ENCODE data around the gene CDK17.

DNA sequence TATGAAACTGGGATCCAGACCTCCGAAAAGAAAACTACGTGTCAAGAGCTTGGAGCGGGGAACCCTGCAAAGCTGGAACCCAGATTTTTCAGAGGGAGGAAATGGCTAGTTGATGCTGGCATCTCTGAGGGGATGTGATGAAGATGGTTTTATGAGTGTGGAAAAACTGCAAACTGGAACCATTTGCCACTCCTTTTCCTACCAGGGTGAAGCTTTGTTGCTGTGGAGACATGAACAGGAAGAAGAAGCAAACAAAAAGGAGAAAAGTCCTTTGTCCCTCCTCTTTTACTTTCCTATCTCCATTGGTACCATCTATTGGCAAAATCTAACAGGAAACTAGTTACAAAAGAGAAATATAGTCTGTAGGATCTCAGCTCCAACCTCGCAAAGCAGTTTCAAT is 39.2 kb downstream of the CDK17 start:
- TF ChIP-seq, protein P1, sequence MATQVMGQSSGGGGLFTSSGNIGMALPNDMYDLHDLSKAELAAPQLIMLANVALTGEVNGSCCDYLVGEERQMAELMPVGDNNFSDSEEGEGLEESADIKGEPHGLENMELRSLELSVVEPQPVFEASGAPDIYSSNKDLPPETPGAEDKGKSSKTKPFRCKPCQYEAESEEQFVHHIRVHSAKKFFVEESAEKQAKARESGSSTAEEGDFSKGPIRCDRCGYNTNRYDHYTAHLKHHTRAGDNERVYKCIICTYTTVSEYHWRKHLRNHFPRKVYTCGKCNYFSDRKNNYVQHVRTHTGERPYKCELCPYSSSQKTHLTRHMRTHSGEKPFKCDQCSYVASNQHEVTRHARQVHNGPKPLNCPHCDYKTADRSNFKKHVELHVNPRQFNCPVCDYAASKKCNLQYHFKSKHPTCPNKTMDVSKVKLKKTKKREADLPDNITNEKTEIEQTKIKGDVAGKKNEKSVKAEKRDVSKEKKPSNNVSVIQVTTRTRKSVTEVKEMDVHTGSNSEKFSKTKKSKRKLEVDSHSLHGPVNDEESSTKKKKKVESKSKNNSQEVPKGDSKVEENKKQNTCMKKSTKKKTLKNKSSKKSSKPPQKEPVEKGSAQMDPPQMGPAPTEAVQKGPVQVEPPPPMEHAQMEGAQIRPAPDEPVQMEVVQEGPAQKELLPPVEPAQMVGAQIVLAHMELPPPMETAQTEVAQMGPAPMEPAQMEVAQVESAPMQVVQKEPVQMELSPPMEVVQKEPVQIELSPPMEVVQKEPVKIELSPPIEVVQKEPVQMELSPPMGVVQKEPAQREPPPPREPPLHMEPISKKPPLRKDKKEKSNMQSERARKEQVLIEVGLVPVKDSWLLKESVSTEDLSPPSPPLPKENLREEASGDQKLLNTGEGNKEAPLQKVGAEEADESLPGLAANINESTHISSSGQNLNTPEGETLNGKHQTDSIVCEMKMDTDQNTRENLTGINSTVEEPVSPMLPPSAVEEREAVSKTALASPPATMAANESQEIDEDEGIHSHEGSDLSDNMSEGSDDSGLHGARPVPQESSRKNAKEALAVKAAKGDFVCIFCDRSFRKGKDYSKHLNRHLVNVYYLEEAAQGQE (IDR thresholded peaks at IDR 0.05; ENCODE audit: low read depth), result no peak
- TF ChIP-seq YY1 (IDR thresholded peaks at IDR 0.05; ENCODE audit: low read depth) (no peak), EP300 (IDR thresholded peaks at IDR 0.05; ENCODE audit: borderline replicate concordance) (no peak), NFIC (IDR thresholded peaks at IDR 0.05) (no peak)
- TF ChIP-seq, protein P2, sequence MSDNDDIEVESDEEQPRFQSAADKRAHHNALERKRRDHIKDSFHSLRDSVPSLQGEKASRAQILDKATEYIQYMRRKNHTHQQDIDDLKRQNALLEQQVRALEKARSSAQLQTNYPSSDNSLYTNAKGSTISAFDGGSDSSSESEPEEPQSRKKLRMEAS (IDR thresholded peaks at IDR 0.05), result no peak
